Endothelial cell of umbilical vein (primary cell): Measurements from ENCODE around the gene CSNK1G3. TPM values are rescaled to one million over a fixed set of nuclear protein-coding genes. Genes with fewer than 3 reads are reported as not detected.

Experiments
- BruUV-seq: library from RNA; stranded (reverse); fragments of 400-500 nt; replicated peaks from 2 replicates; lab custom pipeline; 2021; lab: Mats Ljungman, UMichigan
- CTCF ChIA-PET: fragments of 300-600, 350-600 bp; sonication (Branson Sonifier 250); formaldehyde crosslinking; loops from one replicate; lab custom pipeline; 2021; ENCODE audit warnings: antibody characterized with exemption, inconsistent platforms; lab: Charles Lee
- POLR2A ChIA-PET: fragments of 300-600, 350-600 bp; sonication (Branson Sonifier 250); formaldehyde crosslinking; loops from one replicate; lab custom pipeline; 2021; ENCODE audit warnings: antibody characterized with exemption, inconsistent platforms; lab: Charles Lee
- DNase-seq: peaks from one replicate; pipeline ENCODE4 v3.0.0-alpha.2; 2011; ENCODE audit warnings: low read depth, low spot score
- FAIRE-seq: peaks from 2 replicates; lab custom pipeline; 2011; peaks lifted over from hg19 to GRCh38; lab: Jason Lieb, UNC
- H2AFZ ChIP-seq: 2 replicates; pipeline ENCODE4 v1.6.0; 2012; ENCODE audit warnings: low read depth, low read length, control low read depth, inconsistent platforms
- H3K27ac ChIP-seq: 2 replicates; pipeline ENCODE4 v1.5.1; 2011; ENCODE audit warnings: low read depth, mild to moderate bottlenecking, control low read depth, low read length, moderate library complexity; ENCODE audit not compliant: insufficient read depth
- H3K27me3 ChIP-seq, 2 experiments: 2 replicates each; pipeline versions ENCODE4 v1.6.0 to v1.6.1; 2011; ENCODE audit warnings: low read length in 2 of 2, mixed read lengths in 1 of 2; ENCODE audit not compliant: control insufficient read depth in 2 of 2, insufficient read depth in 2 of 2
- H3K36me3 ChIP-seq, 2 experiments: 2 replicates in 1 of 2; 3 replicates in 1 of 2; pipeline ENCODE4 v1.5.1; 2011; ENCODE audit warnings: low read length in 2 of 2, mild to moderate bottlenecking in 1 of 2, moderate library complexity in 1 of 2; ENCODE audit not compliant: control insufficient read depth in 2 of 2, insufficient read depth in 2 of 2; ENCODE audit errors: extremely low read depth in 1 of 2
- H3K4me1 ChIP-seq: 3 replicates; pipeline ENCODE4 v1.5.1; 2011; ENCODE audit warnings: mild to moderate bottlenecking, low read length; ENCODE audit not compliant: control insufficient read depth, insufficient read depth; ENCODE audit errors: extremely low read depth
- H3K4me2 ChIP-seq: 2 replicates; pipeline ENCODE4 v1.6.1; 2011; ENCODE audit warnings: low read length, control low read depth, mixed read lengths; ENCODE audit not compliant: insufficient read depth
- H3K4me3 ChIP-seq, 3 experiments: fragments of 200-600 bp in 1 of 3; sonication (generic), shearing (Covaris generic) in 1 of 3; replicated peaks in 1 of 3; 2 replicates each; pipeline ENCODE4 v1.5.1; 2011 to 2016; ENCODE audit warnings: control low read depth in 3 of 3, low read length in 3 of 3, mild to moderate bottlenecking in 2 of 3, inconsistent platforms in 1 of 3, low read depth in 1 of 3, moderate library complexity in 1 of 3; ENCODE audit not compliant: insufficient read depth in 1 of 3
- H3K79me2 ChIP-seq: 2 replicates; pipeline ENCODE4 v1.6.0; 2012; ENCODE audit warnings: low read length, inconsistent platforms; ENCODE audit not compliant: control insufficient read depth, insufficient read depth
- H3K9ac ChIP-seq: replicated peaks from 2 replicates; pipeline ENCODE3; 2011; ENCODE audit warnings: low read length, control low read depth; ENCODE audit not compliant: insufficient read depth; ENCODE audit errors: extremely low read depth
- H3K9me1 ChIP-seq: replicated peaks from 3 replicates; pipeline ENCODE4 v1.6.0; 2011; ENCODE audit warnings: mild to moderate bottlenecking, low read length; ENCODE audit not compliant: control insufficient read depth, insufficient read depth; ENCODE audit errors: extremely low read depth
- H3K9me3 ChIP-seq: replicated peaks from 2 replicates; pipeline ENCODE4 v1.5.1; 2012; ENCODE audit warnings: low read length, inconsistent platforms; ENCODE audit not compliant: control insufficient read depth, insufficient read depth
- H4K20me1 ChIP-seq: replicated peaks from 2 replicates; pipeline ENCODE3; 2011; ENCODE audit warnings: mild to moderate bottlenecking, low read length; ENCODE audit not compliant: control insufficient read depth, insufficient read depth; ENCODE audit errors: extremely low read depth
- EZH2 ChIP-seq: IDR thresholded peaks from 2 replicates; pipeline ENCODE4 v1.6.1; 2012; ENCODE audit warnings: borderline replicate concordance, low read depth, mild to moderate bottlenecking, moderate library complexity, low read length, inconsistent platforms; ENCODE audit not compliant: severe bottlenecking
- FOS ChIP-seq: IDR thresholded peaks from 2 replicates; pipeline ENCODE4 v1.6.1; 2011; ENCODE audit warnings: mild to moderate bottlenecking, low read length, moderate library complexity, borderline replicate concordance; ENCODE audit not compliant: insufficient read depth
- GATA2 ChIP-seq: IDR thresholded peaks from 2 replicates; pipeline ENCODE4 v1.7.0; 2011; ENCODE audit warnings: low read depth, mild to moderate bottlenecking, moderate library complexity, mixed read lengths, low read length; ENCODE audit not compliant: insufficient read length, insufficient read depth
- JUN ChIP-seq: IDR thresholded peaks from 2 replicates; pipeline ENCODE4 v1.6.1; 2011; ENCODE audit warnings: borderline replicate concordance, low read depth; ENCODE audit not compliant: insufficient read length, insufficient read depth
- MYC ChIP-seq: IDR thresholded peaks from one replicate; pipeline ENCODE4 v1.6.1; 2011; ENCODE audit warnings: mild to moderate bottlenecking, low read depth, low read length
- POLR2A ChIP-seq: IDR thresholded peaks from 2 replicates; pipeline ENCODE4 v1.6.1; 2012; ENCODE audit warnings: low read depth, mild to moderate bottlenecking, control low read depth, low read length
- POLR2AphosphoS5 ChIP-seq: IDR thresholded peaks from 2 replicates; pipeline ENCODE4 v1.6.1; 2012; ENCODE audit warnings: low read depth, mild to moderate bottlenecking, control low read depth, low read length, moderate library complexity; ENCODE audit not compliant: insufficient read depth
- dilution Hi-C: fragments of 300-500 bp; cut with MboI; formaldehyde crosslinking; loops from one replicate; pipeline ENCODE4 v1.15.0; 2019; ENCODE audit warnings: low sequenced_read_pairs; ENCODE audit not compliant: extremely low pct_ligation_motif_present
- intact Hi-C: fragments of 100-400 bp; cut with micrococcal nuclease; formaldehyde crosslinking; loops from one replicate; pipeline ENCODE4 v1.10.0; 2022
- polyA plus RNA-seq, 4 experiments: library from polyadenylated mRNA; depleted of rRNA in 3 of 4; stranded (reverse) in 3 of 4; unstranded in 1 of 4; fragments of >200 nt; gene quantifications; 2 replicates each; pipeline versions ENCODE4 v1.2.1 to v1.2.3, GENCODE V29; 2011 to 2012; ENCODE audit warnings: missing spikeins in 1 of 4
- total RNA-seq: library from RNA; stranded (reverse); gene quantifications from 2 replicates; pipeline ENCODE4 v1.2.3, GENCODE V29; 2021
- TF ChIP-seq, protein P1 (sequence below): IDR thresholded peaks from 2 replicates; pipeline ENCODE4 v1.6.1; 2011; ENCODE audit not compliant: insufficient read depth, insufficient read length
- TF ChIP-seq, protein P2 (sequence below), 2 donors: IDR thresholded peaks; 1 replicate in 1 of 2; 2 replicates in 1 of 2; pipeline ENCODE4 v1.5.1; 2011; ENCODE audit warnings: low read length in 2 of 2, mild to moderate bottlenecking in 2 of 2, moderate library complexity in 2 of 2, control low read depth in 1 of 2, inconsistent platforms in 1 of 2, low read depth in 1 of 2; ENCODE audit not compliant: insufficient read depth in 1 of 2; ENCODE audit errors: extremely low read depth in 1 of 2

CSNK1G3 gene
- total and polyA plus RNA-seq, 2 donors (not counting 3 experiments of a cell fraction or from before 2014, with no cell fraction given), result 10.4 to 35.9 TPM

- CTCF ChIA-PET, result interaction anchor here (0.6 kb wide), 1 partner anchor 15 kb away, joined by 3 read pairs; no protein-coding TSS in a partner anchor
- FAIRE-seq, result no peak
- H3K36me3 ChIP-seq, result no peaks in the 10 kb centered on the region
Observed at GRCh38 chr5:123598028-123598689, 86.2 kb downstream of the CSNK1G3 start.

More at GRCh38 chr5:123598028-123598689, 86.2 kb downstream of the CSNK1G3 start:
- dilution Hi-C loops (no loop called here), intact Hi-C loops (no loop called here)
- no TSS peak for BruUV-seq
- Histone ChIP-seq H3K79me2 (no peaks in the 10 kb centered on the region), H2AFZ (no peak overlapping the region), H3K4me1 (no peaks in the 10 kb centered on the region), H4K20me1 (no peaks in the 10 kb centered on the region), H3K9me3 (no peaks in the 10 kb centered on the region), H3K27me3 (no peaks in the 10 kb centered on the region), H3K9me1 (no peaks in the 10 kb centered on the region), H3K9ac (no peak overlapping the region), H3K27ac (no peak overlapping the region), H3K4me2 (no peak overlapping the region), H3K4me3 (no peak overlapping the region)
- POLR2A ChIA-PET, result no interaction called here
- no peak for DNase-seq
- TF ChIP-seq, protein P1, sequence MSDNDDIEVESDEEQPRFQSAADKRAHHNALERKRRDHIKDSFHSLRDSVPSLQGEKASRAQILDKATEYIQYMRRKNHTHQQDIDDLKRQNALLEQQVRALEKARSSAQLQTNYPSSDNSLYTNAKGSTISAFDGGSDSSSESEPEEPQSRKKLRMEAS, result no peak
- TF ChIP-seq POLR2AphosphoS5 (no peak), POLR2A (no peak), GATA2 (no peak), MYC (no peak), EZH2 (no peak), JUN (no peak), FOS (no peak)
- TF ChIP-seq, protein P2, sequence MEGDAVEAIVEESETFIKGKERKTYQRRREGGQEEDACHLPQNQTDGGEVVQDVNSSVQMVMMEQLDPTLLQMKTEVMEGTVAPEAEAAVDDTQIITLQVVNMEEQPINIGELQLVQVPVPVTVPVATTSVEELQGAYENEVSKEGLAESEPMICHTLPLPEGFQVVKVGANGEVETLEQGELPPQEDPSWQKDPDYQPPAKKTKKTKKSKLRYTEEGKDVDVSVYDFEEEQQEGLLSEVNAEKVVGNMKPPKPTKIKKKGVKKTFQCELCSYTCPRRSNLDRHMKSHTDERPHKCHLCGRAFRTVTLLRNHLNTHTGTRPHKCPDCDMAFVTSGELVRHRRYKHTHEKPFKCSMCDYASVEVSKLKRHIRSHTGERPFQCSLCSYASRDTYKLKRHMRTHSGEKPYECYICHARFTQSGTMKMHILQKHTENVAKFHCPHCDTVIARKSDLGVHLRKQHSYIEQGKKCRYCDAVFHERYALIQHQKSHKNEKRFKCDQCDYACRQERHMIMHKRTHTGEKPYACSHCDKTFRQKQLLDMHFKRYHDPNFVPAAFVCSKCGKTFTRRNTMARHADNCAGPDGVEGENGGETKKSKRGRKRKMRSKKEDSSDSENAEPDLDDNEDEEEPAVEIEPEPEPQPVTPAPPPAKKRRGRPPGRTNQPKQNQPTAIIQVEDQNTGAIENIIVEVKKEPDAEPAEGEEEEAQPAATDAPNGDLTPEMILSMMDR (IDR thresholded peaks at IDR 0.05; ENCODE audit: extremely low read depth in 1 of 2, insufficient read depth in 1 of 2, low read depth in 1 of 2, low read length in 2 of 2), result no peak
